Nephron progenitor cell (in vitro differentiated cells): ENCODE measurements around the gene NUP42.

Experiments
- DNase-seq: peaks from one replicate; pipeline ENCODE4 v3.0.0; 2021
- H3K27ac Mint-ChIP-seq: 2 replicates; pipeline ENCODE4 v1.8.0; 2021; ENCODE audit warnings: mild to moderate bottlenecking, moderate library complexity, mixed read lengths
- H3K27me3 Mint-ChIP-seq: 2 replicates; pipeline ENCODE4 v1.8.0; 2021; ENCODE audit warnings: mild to moderate bottlenecking, low read depth, mixed read lengths; ENCODE audit not compliant: poor library complexity
- H3K36me3 Mint-ChIP-seq: 2 replicates; pipeline ENCODE4 v1.8.0; 2021; ENCODE audit warnings: low read depth, mixed read lengths
- H3K4me1 Mint-ChIP-seq: 2 replicates; pipeline ENCODE4 v1.8.0; 2021; ENCODE audit warnings: mixed read lengths
- H3K4me3 Mint-ChIP-seq: 2 replicates; pipeline ENCODE4 v1.8.0; 2021; ENCODE audit warnings: mild to moderate bottlenecking, moderate library complexity, mixed read lengths
- H3K9me3 Mint-ChIP-seq: 2 replicates; pipeline ENCODE4 v1.8.0; 2021; ENCODE audit warnings: mild to moderate bottlenecking, moderate library complexity, mixed read lengths
- TF ChIP-seq, protein P1 (sequence below): fragments of 200-600 bp; sonication (generic); IDR thresholded peaks from 2 replicates; pipeline ENCODE4 v1.5.0; 2021; ENCODE audit warnings: antibody characterized with exemption

Gene NUP42

DNA sequence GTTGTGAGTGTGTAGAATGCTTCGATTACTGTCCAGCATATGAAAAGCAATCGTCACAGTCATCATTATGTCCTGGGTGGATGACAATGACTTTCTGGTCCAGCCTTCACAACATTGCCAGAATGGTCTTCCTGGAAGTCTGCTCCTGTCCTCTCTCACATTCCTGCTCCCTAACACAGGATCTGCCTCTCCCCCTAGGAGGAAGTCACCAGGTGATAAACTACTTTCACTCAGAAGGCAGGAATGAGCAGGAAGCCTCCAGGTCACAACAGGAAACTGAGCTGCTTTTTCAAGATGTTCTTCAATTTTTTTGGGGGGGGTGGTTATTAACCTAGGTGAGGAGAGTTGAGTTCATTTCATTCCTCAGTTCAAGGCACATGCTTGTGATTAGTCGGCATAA is 51.1 kb downstream of the NUP42 start:
- Mint-ChIP-seq H3K27me3 (peaks cover 2% of the 10 kb centered on the region), H3K4me3 (no peak overlapping the region), H3K4me1 (peaks cover 21% of the 10 kb centered on the region), H3K27ac (peak overlapping the region; percentile 51), H3K36me3 (peaks cover 8% of the 10 kb centered on the region), H3K9me3 (peaks cover 14% of the 10 kb centered on the region)
- DNase-seq = no peak
- TF ChIP-seq, protein P1, sequence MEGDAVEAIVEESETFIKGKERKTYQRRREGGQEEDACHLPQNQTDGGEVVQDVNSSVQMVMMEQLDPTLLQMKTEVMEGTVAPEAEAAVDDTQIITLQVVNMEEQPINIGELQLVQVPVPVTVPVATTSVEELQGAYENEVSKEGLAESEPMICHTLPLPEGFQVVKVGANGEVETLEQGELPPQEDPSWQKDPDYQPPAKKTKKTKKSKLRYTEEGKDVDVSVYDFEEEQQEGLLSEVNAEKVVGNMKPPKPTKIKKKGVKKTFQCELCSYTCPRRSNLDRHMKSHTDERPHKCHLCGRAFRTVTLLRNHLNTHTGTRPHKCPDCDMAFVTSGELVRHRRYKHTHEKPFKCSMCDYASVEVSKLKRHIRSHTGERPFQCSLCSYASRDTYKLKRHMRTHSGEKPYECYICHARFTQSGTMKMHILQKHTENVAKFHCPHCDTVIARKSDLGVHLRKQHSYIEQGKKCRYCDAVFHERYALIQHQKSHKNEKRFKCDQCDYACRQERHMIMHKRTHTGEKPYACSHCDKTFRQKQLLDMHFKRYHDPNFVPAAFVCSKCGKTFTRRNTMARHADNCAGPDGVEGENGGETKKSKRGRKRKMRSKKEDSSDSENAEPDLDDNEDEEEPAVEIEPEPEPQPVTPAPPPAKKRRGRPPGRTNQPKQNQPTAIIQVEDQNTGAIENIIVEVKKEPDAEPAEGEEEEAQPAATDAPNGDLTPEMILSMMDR = no peak

GRCh38 chr7:23234569-23235296 is 52.9 kb downstream of the NUP42 start:
- Mint-ChIP-seq H3K4me1 (peaks cover 30% of the 10 kb centered on the region), H3K9me3 (peaks cover 3% of the 10 kb centered on the region), H3K27ac (peak overlapping the region; percentile 45), H3K4me3 (no peak overlapping the region), H3K36me3 (no peaks in the 10 kb centered on the region), H3K27me3 (peaks cover 2% of the 10 kb centered on the region)
- DNase-seq = no peak
- TF ChIP-seq, protein P1 = no peak

GRCh38 chr7:23235813-23236221 is 54.0 kb downstream of the NUP42 start:
- no peaks in the 10 kb centered on the region for H3K36me3 Mint-ChIP-seq

GRCh38 chr7:23237000-23237399 is 55.2 kb downstream of the NUP42 start:
- DNase-seq = no peak
- H3K4me1 Mint-ChIP-seq = peaks cover 26% of the 10 kb centered on the region
- no peak overlapping the region for H3K4me3 Mint-ChIP-seq
- no peak overlapping the region for H3K27ac Mint-ChIP-seq
- TF ChIP-seq, protein P1 = no peak
- no peaks in the 10 kb centered on the region for H3K36me3 Mint-ChIP-seq
- H3K27me3 Mint-ChIP-seq = peaks cover 6% of the 10 kb centered on the region
- no peaks in the 10 kb centered on the region for H3K9me3 Mint-ChIP-seq

More at GRCh38 chr7:23235813-23236221, 54.0 kb downstream of the NUP42 start:
- no peak for DNase-seq
- Mint-ChIP-seq H3K27me3 (peaks cover 4% of the 10 kb centered on the region), H3K4me3 (no peak overlapping the region), H3K27ac (no peak overlapping the region), H3K9me3 (no peaks in the 10 kb centered on the region), H3K4me1 (peaks cover 26% of the 10 kb centered on the region)
- TF ChIP-seq, protein P1 = no peak

- no peaks in the 10 kb centered on the region for H3K36me3 Mint-ChIP-seq
- no peak for DNase-seq
- TF ChIP-seq, protein P1 = no peak
- no peaks in the 10 kb centered on the region for H3K9me3 Mint-ChIP-seq
- H3K4me1 Mint-ChIP-seq = peaks cover 17% of the 10 kb centered on the region
- H3K4me3 Mint-ChIP-seq = no peak overlapping the region
- H3K27ac Mint-ChIP-seq = no peak overlapping the region
- peaks cover 3% of the 10 kb centered on the region for H3K27me3 Mint-ChIP-seq
Observed at GRCh38 chr7:23238983-23239652, 57.3 kb downstream of the NUP42 start.
